Measurements from ENCODE around the gene RFC2. TPM values are rescaled to one million over a fixed set of nuclear protein-coding genes. Genes with fewer than 3 reads are reported as not detected.

Gene RFC2
- total RNA-seq, 1 experiment from 2014 or later, result 75.6 TPM

DNA sequence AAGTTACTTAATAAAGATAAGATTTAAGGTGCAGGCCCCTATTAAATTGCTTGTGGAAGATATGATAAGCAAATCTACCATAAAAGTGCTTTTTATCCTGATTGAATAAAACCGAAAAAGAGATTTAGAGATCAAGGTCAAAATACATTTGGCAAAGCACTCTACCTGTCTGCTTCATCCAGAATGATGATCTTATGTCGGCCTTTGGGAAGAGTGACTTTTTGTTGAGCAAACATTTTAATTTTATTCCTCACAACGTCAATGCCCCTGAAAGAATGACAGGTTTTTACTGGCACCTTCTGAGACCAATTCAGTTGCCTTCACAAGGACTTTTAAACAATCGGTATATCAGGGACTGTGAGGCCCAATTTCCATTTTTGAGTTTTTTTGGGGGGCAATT is 7.7 kb downstream of the RFC2 start:
- intact Hi-C loops (cut with micrococcal nuclease), result no loop called here
- Histone ChIP-seq H3K9me2 (ENCODE audit: insufficient read depth) (no peaks in the 10 kb centered on the region), H3K27ac (ENCODE audit: low read depth, low read length) (no peak overlapping the region), H4K20me1 (ENCODE audit: insufficient read depth) (no peaks in the 10 kb centered on the region; the same call in 1 of the 2 replicates), H3K4me3 (replicated peaks in 1 of 2; ENCODE audit: low read depth in 1 of 2, low read length in 2 of 2) (no peak overlapping the region), H3K27me3 (ENCODE audit: insufficient read depth, low read length) (no peaks in the 10 kb centered on the region), H3K4me1 (ENCODE audit: control insufficient read depth in 1 of 2, insufficient read depth in 2 of 2, low read length in 2 of 2) (no peaks in the 10 kb centered on the region), H3K79me2 (ENCODE audit: insufficient read depth, low read length) (peaks cover 63% of the 10 kb centered on the region), H3K36me3 (ENCODE audit: control insufficient read depth in 1 of 2, insufficient read depth in 2 of 2, low read length in 2 of 2) (peaks cover 47 to 73% of the 10 kb centered on the region in 2 experiments), H3K4me2 (ENCODE audit: low read length) (no peak overlapping the region), H3K9me3 (ENCODE audit: control insufficient read depth in 1 of 2, insufficient read depth in 1 of 2, low read depth in 1 of 2, low read length in 2 of 2) (no peaks in the 10 kb centered on the region), H3K9ac (ENCODE audit: low read length) (no peak overlapping the region), H2AFZ (ENCODE audit: low read depth, low read length, poor library complexity, severe bottlenecking) (no peak overlapping the region)
- CTCF ChIA-PET, result no interaction called here
- POLR2A ChIA-PET, result no interaction called here
- BruUV-seq (replicated peaks), result no TSS peak
- no peak for ATAC-seq
- RAD21 ChIA-PET (ENCODE audit: low non-redundant PET in 1 of 2, low total read pairs in 2 of 2, uncharacterized antibody in 2 of 2, unreplicated experiment in 2 of 2), result no interaction called here
- no peak for TF ChIP-seq JUND (IDR thresholded peaks at IDR 0.05)
- TF ChIP-seq YY1 (IDR thresholded peaks at IDR 0.05; ENCODE audit: extremely low read depth, insufficient replicate concordance, low read depth, low read length), result no peak
- TF ChIP-seq, protein P1, sequence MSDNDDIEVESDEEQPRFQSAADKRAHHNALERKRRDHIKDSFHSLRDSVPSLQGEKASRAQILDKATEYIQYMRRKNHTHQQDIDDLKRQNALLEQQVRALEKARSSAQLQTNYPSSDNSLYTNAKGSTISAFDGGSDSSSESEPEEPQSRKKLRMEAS (IDR thresholded peaks at IDR 0.05), result no peak
- no peak for TF ChIP-seq EZH2phosphoT487 (IDR thresholded peaks at IDR 0.05; ENCODE audit: borderline replicate concordance)
- no peak for TF ChIP-seq EGR1 (IDR thresholded peaks at IDR 0.05; ENCODE audit: low read depth)
- TF ChIP-seq TCF7L2 (IDR thresholded peaks at IDR 0.05; ENCODE audit: borderline replicate concordance, extremely low read depth, insufficient read depth, insufficient read length), result no peak
- TF ChIP-seq FOSL1 (IDR thresholded peaks at IDR 0.05; ENCODE audit: low read depth), result no peak
- TF ChIP-seq ZFX (IDR thresholded peaks at IDR 0.05), result no peak
- TF ChIP-seq, protein P2, sequence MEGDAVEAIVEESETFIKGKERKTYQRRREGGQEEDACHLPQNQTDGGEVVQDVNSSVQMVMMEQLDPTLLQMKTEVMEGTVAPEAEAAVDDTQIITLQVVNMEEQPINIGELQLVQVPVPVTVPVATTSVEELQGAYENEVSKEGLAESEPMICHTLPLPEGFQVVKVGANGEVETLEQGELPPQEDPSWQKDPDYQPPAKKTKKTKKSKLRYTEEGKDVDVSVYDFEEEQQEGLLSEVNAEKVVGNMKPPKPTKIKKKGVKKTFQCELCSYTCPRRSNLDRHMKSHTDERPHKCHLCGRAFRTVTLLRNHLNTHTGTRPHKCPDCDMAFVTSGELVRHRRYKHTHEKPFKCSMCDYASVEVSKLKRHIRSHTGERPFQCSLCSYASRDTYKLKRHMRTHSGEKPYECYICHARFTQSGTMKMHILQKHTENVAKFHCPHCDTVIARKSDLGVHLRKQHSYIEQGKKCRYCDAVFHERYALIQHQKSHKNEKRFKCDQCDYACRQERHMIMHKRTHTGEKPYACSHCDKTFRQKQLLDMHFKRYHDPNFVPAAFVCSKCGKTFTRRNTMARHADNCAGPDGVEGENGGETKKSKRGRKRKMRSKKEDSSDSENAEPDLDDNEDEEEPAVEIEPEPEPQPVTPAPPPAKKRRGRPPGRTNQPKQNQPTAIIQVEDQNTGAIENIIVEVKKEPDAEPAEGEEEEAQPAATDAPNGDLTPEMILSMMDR (IDR thresholded peaks at IDR 0.05 in 2 of 3, conservative IDR thresholded peaks at IDR 0.05 in 1 of 3; ENCODE audit: borderline replicate concordance in 1 of 3, insufficient read depth in 1 of 3, low read depth in 2 of 3, low read length in 2 of 3), result no peak
- no peak for DNase-seq (ENCODE audit: low read depth, low spot score)
